ENCODE measurements around the gene PRKCZ.

PRKCZ gene

DNA sequence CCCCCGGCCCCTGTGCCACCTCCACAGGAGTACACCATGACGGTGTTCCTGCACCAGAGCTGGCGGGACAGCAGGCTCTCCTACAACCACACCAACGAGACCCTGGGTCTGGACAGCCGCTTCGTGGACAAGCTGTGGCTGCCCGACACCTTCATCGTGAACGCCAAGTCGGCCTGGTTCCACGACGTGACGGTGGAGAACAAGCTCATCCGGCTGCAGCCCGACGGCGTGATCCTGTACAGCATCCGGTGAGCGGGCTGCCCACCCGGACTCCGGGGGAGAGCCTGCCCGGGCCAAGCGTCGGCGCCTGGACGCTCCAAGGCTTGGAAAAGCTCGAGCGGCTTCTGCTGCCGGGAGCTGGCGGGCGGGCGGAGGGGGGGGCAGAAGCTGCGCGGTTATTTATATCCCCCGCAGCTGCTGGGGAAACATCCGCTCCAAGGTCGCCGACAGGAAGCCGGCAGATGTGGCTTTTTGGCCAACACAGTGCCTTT, 24.7 kb upstream of the PRKCZ start:
- DNase-seq: no peak

GRCh38 chr1:2027961-2028583, 22.1 kb upstream of the PRKCZ start:
- no peak for DNase-seq

DNA sequence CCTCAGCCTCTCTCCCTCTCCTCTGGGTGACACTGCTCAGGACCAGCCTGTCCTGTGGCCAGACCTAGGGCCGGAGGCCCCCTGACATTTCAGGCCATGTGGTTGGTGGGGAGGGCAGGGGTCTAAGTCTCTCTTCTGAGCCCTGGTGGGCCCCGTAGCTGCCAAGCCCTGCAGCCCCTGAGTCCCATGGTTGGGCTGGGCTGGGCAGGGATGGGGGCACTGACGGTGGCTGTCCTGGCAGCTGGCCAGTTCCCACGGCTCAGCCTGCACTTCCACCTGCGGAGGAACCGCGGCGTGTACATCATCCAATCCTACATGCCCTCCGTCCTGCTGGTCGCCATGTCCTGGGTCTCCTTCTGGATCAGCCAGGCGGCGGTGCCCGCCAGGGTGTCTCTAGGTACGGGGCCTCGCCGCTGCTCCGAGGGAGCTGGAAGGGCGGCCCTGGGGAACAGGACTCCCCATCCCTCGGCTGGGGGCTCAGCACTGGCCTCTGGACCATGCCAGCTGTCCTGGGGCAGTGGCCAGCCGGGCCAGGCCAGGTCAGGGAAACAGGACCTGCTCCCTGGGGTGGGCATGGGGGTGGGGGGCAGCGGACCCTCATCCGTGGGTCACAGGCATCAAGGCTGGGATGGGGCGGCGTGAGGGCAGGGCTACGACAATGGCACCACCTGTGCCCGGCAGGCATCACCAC, 21.2 kb upstream of the PRKCZ start:
- DNase-seq: no peak

DNA sequence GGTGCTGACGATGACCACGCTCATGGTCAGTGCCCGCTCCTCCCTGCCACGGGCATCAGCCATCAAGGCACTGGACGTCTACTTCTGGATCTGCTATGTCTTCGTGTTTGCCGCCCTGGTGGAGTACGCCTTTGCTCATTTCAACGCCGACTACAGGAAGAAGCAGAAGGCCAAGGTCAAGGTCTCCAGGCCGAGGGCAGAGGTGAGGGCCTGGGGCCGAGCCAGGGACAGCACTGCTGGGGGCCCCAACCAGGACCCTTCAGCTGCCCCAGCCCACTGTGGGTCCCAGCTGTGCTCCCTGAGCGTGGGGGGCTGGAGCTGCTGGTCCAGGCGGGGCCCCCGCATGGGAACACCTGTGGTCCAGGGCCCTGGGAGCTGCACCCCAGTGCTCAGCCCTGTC, 20.6 kb upstream of the PRKCZ start:
- DNase-seq: no peak

DNA sequence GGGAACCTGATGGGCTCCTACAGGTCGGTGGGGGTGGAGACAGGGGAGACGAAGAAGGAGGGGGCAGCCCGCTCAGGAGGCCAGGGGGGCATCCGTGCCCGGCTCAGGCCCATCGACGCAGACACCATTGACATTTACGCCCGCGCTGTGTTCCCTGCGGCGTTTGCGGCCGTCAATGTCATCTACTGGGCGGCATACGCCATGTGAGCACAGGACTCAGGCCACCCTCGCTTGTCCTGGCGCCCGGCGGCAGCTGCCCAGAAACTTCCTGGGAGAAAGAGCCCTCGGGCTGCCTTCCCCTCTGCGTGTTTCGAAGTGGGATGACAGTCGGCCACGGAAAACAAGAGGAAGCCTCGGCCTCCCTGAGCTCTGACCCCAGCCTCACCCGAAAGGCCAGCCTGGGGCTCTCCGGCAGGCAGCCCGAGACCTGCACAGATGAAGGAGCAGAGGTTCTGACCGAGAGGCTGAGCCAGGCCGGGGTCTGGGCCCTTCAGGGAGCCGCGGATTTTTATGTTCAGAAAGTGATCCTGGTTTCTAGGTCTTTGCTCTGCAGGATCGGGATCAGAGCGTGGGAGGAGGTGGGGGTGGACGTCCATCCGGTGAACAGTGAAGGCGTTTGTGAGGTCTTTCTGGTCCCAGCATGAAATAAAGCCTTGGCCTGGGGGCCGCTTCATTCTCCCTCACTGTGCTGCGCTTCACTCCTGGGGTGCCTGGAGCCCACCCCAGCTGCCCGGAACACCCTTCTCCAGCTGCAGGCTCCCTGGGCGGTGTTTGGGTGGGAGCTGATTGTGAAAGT, 19.9 kb upstream of the PRKCZ start:
- DNase-seq: no peak

DNA sequence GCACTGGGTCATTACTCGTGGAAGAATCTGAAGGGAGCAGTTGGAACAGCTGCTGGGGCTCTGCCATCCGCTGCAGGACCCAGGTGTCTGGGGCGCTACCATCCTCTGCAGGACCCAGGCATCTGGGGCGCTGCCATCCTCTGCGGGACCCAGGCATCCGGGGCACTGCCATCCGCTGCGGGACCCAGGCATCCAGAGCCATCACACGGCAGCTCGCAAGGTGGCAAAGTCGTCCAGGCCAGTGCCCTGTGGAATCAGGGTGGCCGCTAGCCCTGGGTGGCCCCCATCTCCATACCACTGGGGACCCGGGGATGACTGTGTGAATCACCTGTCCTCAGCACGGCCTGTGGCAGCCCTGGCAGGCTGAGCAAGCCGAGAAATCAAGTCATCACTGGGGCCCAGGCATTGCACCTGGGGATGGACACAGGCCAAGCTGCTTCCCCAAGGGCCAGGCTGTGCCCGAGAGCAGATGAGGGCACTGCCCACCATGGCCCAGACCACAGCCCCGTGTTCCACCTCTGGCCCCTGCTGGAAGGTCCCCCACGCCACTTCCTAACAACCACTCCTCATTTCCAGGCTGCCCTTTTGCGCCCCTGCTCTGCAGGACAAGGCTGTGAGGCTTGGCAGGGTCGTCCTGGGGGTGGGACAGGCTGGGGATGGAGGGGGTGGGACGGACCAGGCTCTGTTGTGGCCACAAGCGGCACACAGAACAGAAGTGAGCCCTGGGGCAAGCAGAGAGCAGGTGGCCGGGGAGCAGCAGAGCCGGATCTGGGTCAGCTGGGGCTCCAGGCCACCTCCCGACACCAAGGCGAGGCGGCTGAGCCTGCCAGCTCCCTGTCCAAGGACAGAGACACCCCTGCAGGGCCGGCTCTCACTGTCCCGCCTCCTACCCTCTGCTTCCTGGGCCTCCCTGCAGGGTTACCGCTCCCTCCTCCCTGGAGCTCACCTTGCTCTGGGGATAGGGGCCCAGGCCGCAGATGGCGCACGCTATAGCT, 18.4 kb upstream of the PRKCZ start:
- no peak for DNase-seq

- DNase-seq: no peak
Measured at GRCh38 chr1:2032737-2033136, 17.5 kb upstream of the PRKCZ start.

DNA sequence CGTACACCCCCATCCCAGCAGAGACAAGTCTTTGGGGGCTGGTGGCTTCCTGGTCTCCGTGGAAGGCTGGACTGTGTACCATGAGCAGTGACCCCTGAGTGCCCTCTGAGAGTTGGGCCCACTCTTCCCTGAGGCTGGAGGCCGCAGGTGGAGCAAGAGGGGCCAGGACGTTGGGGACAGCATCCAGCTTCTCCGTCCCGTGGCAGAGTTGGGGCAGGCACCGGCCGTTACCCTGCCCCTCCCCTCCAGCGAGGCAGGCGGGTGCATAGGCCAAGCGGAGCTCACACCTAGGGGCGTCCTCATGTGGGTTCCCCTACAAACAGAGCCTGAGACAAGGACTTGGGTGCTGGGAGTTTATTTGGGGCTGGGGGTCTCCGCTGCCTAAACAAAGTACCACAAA, 17.0 kb upstream of the PRKCZ start:
- DNase-seq: no peak

GRCh38 chr1:2036287-2036686, 13.9 kb upstream of the PRKCZ start:
- no peak for DNase-seq

- no peak for DNase-seq
Measured at GRCh38 chr1:2037314-2037979, 12.8 kb upstream of the PRKCZ start.

- DNase-seq: no peak
Measured at GRCh38 chr1:2038229-2038628, 12.0 kb upstream of the PRKCZ start.

DNA sequence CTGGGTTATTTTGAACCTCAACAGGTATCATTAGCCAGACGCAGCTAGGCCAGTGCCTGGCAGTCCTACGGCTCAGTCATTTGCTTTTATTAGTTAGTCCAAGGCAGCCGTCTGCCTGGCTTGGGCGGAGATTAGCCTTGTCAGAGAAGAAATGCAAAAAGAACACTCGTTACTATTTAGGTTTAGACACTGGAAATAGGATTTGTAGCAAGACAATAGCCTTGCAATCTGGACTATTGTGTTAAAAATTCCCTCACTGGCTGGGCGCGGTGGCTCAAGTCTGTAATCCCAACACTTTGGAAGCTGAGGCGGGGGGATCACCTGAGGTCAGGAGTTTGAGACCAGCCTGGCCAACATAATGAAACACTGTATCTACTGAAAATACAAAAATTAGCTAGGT, 11.0 kb upstream of the PRKCZ start:
- DNase-seq: no peak

GRCh38 chr1:2041305-2041704, 8.9 kb upstream of the PRKCZ start:
- no peak for DNase-seq

GRCh38 chr1:2041887-2042286, 8.3 kb upstream of the PRKCZ start:
- DNase-seq: no peak

GRCh38 chr1:2042830-2043773, 7.1 kb upstream of the PRKCZ start:
- no peak for DNase-seq

DNA sequence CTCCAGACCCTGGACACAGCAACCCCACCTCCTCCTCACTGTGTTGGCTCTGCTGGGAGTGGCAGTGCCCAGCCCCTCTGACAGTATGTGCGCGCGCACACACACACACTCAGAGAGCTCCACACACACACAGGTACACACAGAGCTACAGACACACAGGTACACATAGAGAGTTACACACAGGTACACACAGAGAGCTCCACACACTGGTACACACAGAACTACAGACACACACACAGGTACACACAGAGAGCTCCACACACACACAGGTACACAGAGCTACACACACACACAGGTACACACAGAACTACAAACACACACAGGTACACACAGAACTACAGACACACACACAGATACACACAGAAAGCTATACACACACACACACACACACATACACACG, 6.3 kb upstream of the PRKCZ start:
- no peak for DNase-seq

DNA sequence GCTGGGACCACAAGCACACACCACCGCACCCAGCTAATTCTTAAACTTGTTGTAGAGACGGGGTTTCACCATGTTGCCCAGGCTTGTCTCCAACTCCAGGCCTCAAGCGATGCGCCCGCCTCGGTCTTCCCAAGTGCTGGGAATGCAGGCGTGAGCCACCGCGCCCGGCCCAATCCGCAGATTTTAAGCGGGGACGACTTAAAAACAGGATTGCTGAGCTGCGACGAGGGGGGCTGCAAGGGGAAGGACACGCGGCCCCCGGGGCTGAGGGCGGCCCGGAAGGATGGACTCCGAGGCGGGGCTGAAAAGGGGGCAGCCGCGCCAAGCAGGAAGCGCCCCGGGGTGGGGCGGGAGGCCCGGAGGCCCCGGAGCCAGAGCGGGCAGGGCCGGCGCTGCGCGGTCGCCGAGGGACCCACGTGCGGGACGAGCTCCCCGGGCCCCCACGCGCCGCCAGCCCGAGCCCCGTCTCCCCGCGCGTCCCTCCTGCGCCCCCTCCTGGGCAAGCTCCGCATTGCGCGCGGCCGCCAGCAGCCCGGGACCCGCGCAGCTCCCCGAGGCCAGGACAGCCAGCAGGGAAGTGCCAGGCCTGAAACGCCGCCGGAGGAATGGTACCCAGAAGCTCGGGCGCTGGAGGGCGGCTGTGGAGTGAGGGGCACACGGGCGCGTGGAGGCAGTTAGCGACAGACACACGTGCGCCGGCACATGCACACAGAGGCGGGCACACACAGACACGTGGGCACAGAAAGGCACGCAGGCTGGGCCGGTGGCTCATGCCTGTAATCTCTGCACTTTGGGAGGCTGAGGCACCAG, 5.5 kb upstream of the PRKCZ start:
- DNase-seq: peak; percentile 83

DNA sequence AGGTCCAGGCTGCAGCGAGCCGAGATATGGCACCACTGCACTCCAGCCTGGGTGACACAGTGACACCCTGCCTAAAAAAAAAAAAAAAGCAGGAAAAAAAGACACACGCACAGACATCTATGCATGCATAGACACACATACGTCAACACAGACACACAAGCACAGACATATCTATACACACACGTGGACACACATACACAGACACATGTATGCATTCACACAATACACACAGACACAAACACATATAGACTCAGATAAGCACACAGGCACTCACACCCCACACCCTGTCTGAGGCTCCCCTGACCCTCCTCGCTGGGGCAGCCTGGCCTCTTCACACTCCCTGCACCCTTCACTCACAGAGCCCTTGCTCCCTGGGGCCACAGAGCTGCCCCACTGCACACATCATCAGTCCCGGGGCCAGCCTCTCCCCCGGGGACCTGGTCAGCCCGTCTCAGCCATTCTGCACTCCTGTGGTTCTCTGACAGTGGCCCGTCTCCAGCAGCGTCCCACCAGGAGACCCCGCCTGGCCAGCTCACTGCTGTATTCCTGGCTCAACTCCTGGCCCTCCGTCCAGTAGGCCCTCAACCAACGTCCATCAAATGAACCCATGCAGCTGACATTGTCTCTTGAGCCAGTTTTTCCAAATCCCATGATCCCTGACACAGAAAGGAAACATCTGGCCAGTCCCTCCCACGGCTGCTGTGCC, 4.6 kb upstream of the PRKCZ start:
- no peak for DNase-seq

- DNase-seq: peak; percentile 68
Measured at GRCh38 chr1:2046174-2046917, 3.9 kb upstream of the PRKCZ start.

Data from activated CD4-positive, alpha-beta T cell treated with anti-CD3 and anti-CD28 coated beads for 48 hours (primary cell).